HEK293 (cell line): Measurements from ENCODE around the gene ELL.

Experiments used
- CTCF ChIP-seq: fragments of 450-650 bp; formaldehyde crosslinking; IDR thresholded peaks from 2 replicates; pipeline ENCODE4 v1.5.1; 2016; ENCODE audit warnings: missing biosample characterization, missing genetic modification characterization
- ZEB2 ChIP-seq: fragments of 450-650 bp; formaldehyde crosslinking; IDR thresholded peaks from 2 replicates; pipeline ENCODE4 v1.5.1; 2016; ENCODE audit warnings: missing biosample characterization, missing genetic modification characterization
- ZFP41 ChIP-seq: fragments of 450-650 bp; formaldehyde crosslinking; IDR thresholded peaks from 2 replicates; pipeline ENCODE4 v1.5.1; 2016; ENCODE audit warnings: missing biosample characterization, missing genetic modification characterization, borderline replicate concordance
- ZNF2 ChIP-seq: fragments of 450-650 bp; formaldehyde crosslinking; IDR thresholded peaks from 2 replicates; pipeline ENCODE4 v1.5.1; 2016; ENCODE audit warnings: missing biosample characterization, missing genetic modification characterization
- ZNF544 ChIP-seq: fragments of 450-650 bp; formaldehyde crosslinking; IDR thresholded peaks from 2 replicates; pipeline ENCODE4 v1.5.0; 2017; ENCODE audit warnings: missing biosample characterization, missing genetic modification characterization
- ZNF629 ChIP-seq: fragments of 450-650 bp; formaldehyde crosslinking; IDR thresholded peaks from 2 replicates; pipeline ENCODE4 v1.5.1; 2017; ENCODE audit warnings: missing biosample characterization, missing genetic modification characterization
- ZNF837 ChIP-seq: fragments of 450-650 bp; formaldehyde crosslinking; IDR thresholded peaks from 2 replicates; pipeline ENCODE4 v1.5.1; 2016; ENCODE audit warnings: missing biosample characterization, missing genetic modification characterization
- TF ChIP-seq, protein P1 (sequence below): fragments of 450-650 bp; formaldehyde crosslinking; IDR thresholded peaks from 2 replicates; pipeline ENCODE4 v1.5.1; 2016; ENCODE audit warnings: missing biosample characterization, missing genetic modification characterization

GRCh38 chr19:18504886-18505610 lies 16.8 kb downstream of the ELL start:
- TF ChIP-seq CTCF (tag by site-specific recombination) (no peak), ZFP41 (tag by site-specific recombination) (no peak), ZEB2 (tag by site-specific recombination) (no peak), ZNF2 (tag by site-specific recombination) (no peak), ZNF629 (tag by site-specific recombination) (no peak), ZNF837 (no peak), ZNF544 (tag by site-specific recombination) (no peak)
- TF ChIP-seq, protein P1, sequence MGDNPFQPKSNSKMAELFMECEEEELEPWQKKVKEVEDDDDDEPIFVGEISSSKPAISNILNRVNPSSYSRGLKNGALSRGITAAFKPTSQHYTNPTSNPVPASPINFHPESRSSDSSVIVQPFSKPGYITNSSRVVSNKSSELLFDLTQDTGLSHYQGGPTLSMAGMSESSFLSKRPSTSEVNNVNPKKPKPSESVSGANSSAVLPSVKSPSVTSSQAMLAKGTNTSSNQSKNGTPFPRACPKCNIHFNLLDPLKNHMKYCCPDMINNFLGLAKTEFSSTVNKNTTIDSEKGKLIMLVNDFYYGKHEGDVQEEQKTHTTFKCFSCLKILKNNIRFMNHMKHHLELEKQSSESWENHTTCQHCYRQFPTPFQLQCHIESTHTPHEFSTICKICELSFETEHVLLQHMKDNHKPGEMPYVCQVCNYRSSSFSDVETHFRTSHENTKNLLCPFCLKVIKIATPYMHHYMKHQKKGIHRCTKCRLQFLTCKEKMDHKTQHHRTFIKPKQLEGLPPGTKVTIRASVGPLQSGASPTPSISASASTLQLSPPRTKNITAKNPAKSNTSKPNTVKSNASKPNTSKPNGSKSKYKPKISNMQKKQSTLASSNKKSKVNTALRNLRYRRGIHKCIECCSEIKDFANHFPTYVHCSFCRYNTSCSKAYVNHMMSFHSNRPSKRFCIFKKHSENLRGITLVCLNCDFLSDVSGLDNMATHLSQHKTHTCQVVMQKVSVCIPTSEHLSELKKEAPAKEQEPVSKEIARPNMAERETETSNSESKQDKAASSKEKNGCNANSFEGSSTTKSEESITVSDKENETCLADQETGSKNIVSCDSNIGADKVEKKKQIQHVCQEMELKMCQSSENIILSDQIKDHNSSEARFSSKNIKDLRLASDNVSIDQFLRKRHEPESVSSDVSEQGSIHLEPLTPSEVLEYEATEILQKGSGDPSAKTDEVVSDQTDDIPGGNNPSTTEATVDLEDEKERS (tag by site-specific recombination), result no peak
